Measurements from ENCODE around the gene PPP6R1. TPM values are rescaled to one million over a fixed set of nuclear protein-coding genes. Genes with fewer than 3 reads are reported as not detected.

PPP6R1 gene
- polyA plus RNA-seq, 1 of the 3 experiments (the other 2 are of a cell fraction): 47.8 TPM

- Histone ChIP-seq H3F3A (replicated peaks; ENCODE audit: insufficient read depth) (no peaks in the 10 kb centered on the region), H4K20me1 (ENCODE audit: insufficient read depth) (no peaks in the 10 kb centered on the region), H3K27ac (ENCODE audit: low read depth in 2 of 2, low read length in 1 of 2) (no peak overlapping the region), H3K27me3 (ENCODE audit: insufficient read depth) (no peaks in the 10 kb centered on the region), H3K36me3 (replicated peaks in 1 of 2; ENCODE audit: control insufficient read depth in 1 of 2, insufficient read depth in 2 of 2, low read length in 1 of 2) (no peaks in the 10 kb centered on the region), H3K4me3 (ENCODE audit: low read depth in 2 of 2, low read length in 1 of 2) (no peak overlapping the region), H3K9me2 (no peaks in the 10 kb centered on the region), H3K4me1 (ENCODE audit: control insufficient read depth in 1 of 2, insufficient read depth in 2 of 2, low read depth in 1 of 2, low read length in 1 of 2) (no peaks in the 10 kb centered on the region), H3K9me3 (no peaks in the 10 kb centered on the region), H3K4me2 (no peak overlapping the region), H3K9ac (no peak overlapping the region), H2AFZ (ENCODE audit: low read depth) (no peak overlapping the region), H3K79me2 (ENCODE audit: insufficient read depth) (no peaks in the 10 kb centered on the region)
- CTCF ChIA-PET: no interaction called here
- no peak for DNase-seq
- no peak for TF ChIP-seq IRF3 (IDR thresholded peaks at IDR 0.05; ENCODE audit: low read depth, low read length)
- TF ChIP-seq PBX3 (IDR thresholded peaks at IDR 0.05): no peak
- no peak for TF ChIP-seq POLR2AphosphoS5 (IDR thresholded peaks at IDR 0.05; ENCODE audit: low read depth, low read length)
- no peak for TF ChIP-seq MXI1 (IDR thresholded peaks at IDR 0.05; ENCODE audit: low read depth, low read length)
- TF ChIP-seq ZBTB33 (IDR thresholded peaks at IDR 0.05; ENCODE audit: borderline replicate concordance, low read depth): no peak
- no peak for TF ChIP-seq FOXM1 (IDR thresholded peaks at IDR 0.05; ENCODE audit: low read depth)
- TF ChIP-seq RAD21 (IDR thresholded peaks at IDR 0.05; ENCODE audit: low read length): no peak
- TF ChIP-seq GABPA (IDR thresholded peaks at IDR 0.05; ENCODE audit: low read depth): no peak
- no peak for TF ChIP-seq CHD2 (IDR thresholded peaks at IDR 0.05; ENCODE audit: low read length, partially characterized antibody)
- POLR2A ChIA-PET: interaction anchor here (0.9 kb wide), 1 partner anchor 29 kb away, joined by 3 read pairs; no protein-coding TSS in a partner anchor
- WGBS (ENCODE audit: low lambda C conversion rate): 58% methylated on average over 4 of the region's 5 CpGs
These were observed 59.1 kb downstream of the PPP6R1 start for GRCh38 chr19:55199620-55200204.

DNA sequence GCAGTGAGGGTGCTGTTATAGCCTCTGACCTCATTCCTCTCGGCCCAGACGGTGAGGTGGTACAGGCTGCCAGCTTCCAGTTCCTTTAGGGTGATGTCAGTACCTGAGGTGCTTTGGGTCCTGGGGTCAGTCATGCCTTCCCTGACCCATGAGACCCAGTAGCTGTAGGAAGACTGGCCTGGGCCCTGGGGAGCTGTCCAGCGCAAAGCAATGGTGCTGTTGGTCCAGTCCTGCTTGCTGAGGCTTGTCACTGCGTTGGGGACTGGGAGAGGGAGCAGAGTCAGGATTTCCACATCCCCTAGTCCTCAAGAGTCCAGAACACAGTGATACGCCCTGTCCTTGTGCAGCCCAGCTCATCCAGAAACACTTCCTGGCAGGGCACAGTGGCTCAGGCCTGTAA lies 60.2 kb downstream of the PPP6R1 start:
- CTCF ChIA-PET: interaction anchor here (1.4 kb wide), 1 partner anchor 269 kb away, joined by 4 read pairs; no protein-coding TSS in a partner anchor
- H3K27me3 ChIP-seq (ENCODE audit: insufficient read depth): no peaks in the 10 kb centered on the region
- no peak overlapping the region for H3K27ac ChIP-seq (ENCODE audit: low read depth in 2 of 2, low read length in 1 of 2)
- DNase-seq: no peak
- no peaks in the 10 kb centered on the region for H3K9me2 ChIP-seq
- no peaks in the 10 kb centered on the region for H3K9me3 ChIP-seq
- no peaks in the 10 kb centered on the region for H3K4me1 ChIP-seq (ENCODE audit: control insufficient read depth in 1 of 2, insufficient read depth in 2 of 2, low read depth in 1 of 2, low read length in 1 of 2)
- no peaks in the 10 kb centered on the region for H4K20me1 ChIP-seq (ENCODE audit: insufficient read depth)
- no peak overlapping the region for H3K9ac ChIP-seq
- WGBS (ENCODE audit: low lambda C conversion rate): 65% methylated on average over 5 of the region's 5 CpGs
- POLR2A ChIA-PET: interaction anchor here (1.5 kb wide), 1 partner anchor 8 kb away, joined by 4 read pairs; no protein-coding TSS in a partner anchor
- H3K4me3 ChIP-seq (ENCODE audit: low read depth in 2 of 2, low read length in 1 of 2): no peak overlapping the region
- H3F3A ChIP-seq (replicated peaks; ENCODE audit: insufficient read depth): no peaks in the 10 kb centered on the region
- no peak overlapping the region for H2AFZ ChIP-seq (ENCODE audit: low read depth)
- H3K79me2 ChIP-seq (ENCODE audit: insufficient read depth): no peaks in the 10 kb centered on the region
- no peaks in the 10 kb centered on the region for H3K36me3 ChIP-seq (replicated peaks in 1 of 2; ENCODE audit: control insufficient read depth in 1 of 2, insufficient read depth in 2 of 2, low read length in 1 of 2)
- TF ChIP-seq, protein P1, sequence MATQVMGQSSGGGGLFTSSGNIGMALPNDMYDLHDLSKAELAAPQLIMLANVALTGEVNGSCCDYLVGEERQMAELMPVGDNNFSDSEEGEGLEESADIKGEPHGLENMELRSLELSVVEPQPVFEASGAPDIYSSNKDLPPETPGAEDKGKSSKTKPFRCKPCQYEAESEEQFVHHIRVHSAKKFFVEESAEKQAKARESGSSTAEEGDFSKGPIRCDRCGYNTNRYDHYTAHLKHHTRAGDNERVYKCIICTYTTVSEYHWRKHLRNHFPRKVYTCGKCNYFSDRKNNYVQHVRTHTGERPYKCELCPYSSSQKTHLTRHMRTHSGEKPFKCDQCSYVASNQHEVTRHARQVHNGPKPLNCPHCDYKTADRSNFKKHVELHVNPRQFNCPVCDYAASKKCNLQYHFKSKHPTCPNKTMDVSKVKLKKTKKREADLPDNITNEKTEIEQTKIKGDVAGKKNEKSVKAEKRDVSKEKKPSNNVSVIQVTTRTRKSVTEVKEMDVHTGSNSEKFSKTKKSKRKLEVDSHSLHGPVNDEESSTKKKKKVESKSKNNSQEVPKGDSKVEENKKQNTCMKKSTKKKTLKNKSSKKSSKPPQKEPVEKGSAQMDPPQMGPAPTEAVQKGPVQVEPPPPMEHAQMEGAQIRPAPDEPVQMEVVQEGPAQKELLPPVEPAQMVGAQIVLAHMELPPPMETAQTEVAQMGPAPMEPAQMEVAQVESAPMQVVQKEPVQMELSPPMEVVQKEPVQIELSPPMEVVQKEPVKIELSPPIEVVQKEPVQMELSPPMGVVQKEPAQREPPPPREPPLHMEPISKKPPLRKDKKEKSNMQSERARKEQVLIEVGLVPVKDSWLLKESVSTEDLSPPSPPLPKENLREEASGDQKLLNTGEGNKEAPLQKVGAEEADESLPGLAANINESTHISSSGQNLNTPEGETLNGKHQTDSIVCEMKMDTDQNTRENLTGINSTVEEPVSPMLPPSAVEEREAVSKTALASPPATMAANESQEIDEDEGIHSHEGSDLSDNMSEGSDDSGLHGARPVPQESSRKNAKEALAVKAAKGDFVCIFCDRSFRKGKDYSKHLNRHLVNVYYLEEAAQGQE (IDR thresholded peaks at IDR 0.05; ENCODE audit: low read depth, low read length): peak; percentile 92
- no peak for TF ChIP-seq IRF3 (IDR thresholded peaks at IDR 0.05; ENCODE audit: low read depth, low read length)
- no peak for TF ChIP-seq USF1 (IDR thresholded peaks at IDR 0.05; ENCODE audit: borderline replicate concordance, low read depth)
- TF ChIP-seq MXI1 (IDR thresholded peaks at IDR 0.05; ENCODE audit: low read depth, low read length): no peak
- no peak overlapping the region for H3K4me2 ChIP-seq

Measured in SK-N-SH (cell line).